Measurements from ENCODE around the gene CITED1. TPM values are rescaled to one million over a fixed set of nuclear protein-coding genes. Genes with fewer than 3 reads are reported as not detected.

CITED1 gene
- total RNA-seq, 1 experiment from 2014 or later = 1.1 TPM

- no peak overlapping the region for H4K5ac ChIP-seq (ENCODE audit: insufficient read length, low read depth, low read length)
- DNase-seq = no peak
Measured at GRCh38 chrX:72313707-72314641, 8.3 kb upstream of the CITED1 start.

More at GRCh38 chrX:72313707-72314641, 8.3 kb upstream of the CITED1 start:
- 0 out of 7 replicates have a peak overlapping the region, but pooled peaks of 1 of the 3 experiments have one; percentile 28 for H3K27ac Mint-ChIP-seq
- Histone ChIP-seq H4K8ac (replicated peaks; ENCODE audit: insufficient read length, low read depth, low read length) (no peak overlapping the region), H3K79me2 (ENCODE audit: insufficient read depth, low read length) (no peaks in the 10 kb centered on the region), H2BK20ac (ENCODE audit: low read depth, low read length, poor library complexity, severe bottlenecking) (no peak overlapping the region), H3K23me2 (ENCODE audit: insufficient read length, low read depth, low read length, poor library complexity, severe bottlenecking) (peaks cover 7% of the 10 kb centered on the region), H2BK15ac (ENCODE audit: low read depth, low read length) (no peak overlapping the region), H3T11ph (ENCODE audit: low read length) (no peak overlapping the region), H2AK5ac (ENCODE audit: insufficient read length, low read length) (no peak overlapping the region), H3K9ac (ENCODE audit: extremely low read depth, insufficient read length, low read length) (no peak overlapping the region), H3K23ac (ENCODE audit: insufficient read length, low read depth, low read length) (no peak overlapping the region), H3K4me2 (ENCODE audit: insufficient read depth, insufficient read length, low read length) (no peak overlapping the region), H3K56ac (ENCODE audit: insufficient read length, low read depth, low read length) (peak overlapping the region; percentile 87), H3K9me3 (ENCODE audit: control insufficient read depth, low read depth, low read length) (peaks cover 18% of the 10 kb centered on the region), H4K20me1 (ENCODE audit: control insufficient read depth, insufficient read depth, insufficient read length) (peaks cover 2% of the 10 kb centered on the region), H3K4me1 (ENCODE audit: insufficient read depth, low read length) (no peaks in the 10 kb centered on the region; the same call in 1 of the 2 replicates), H4K91ac (ENCODE audit: insufficient read length, low read depth, low read length) (no peak overlapping the region), H3K27me3 (ENCODE audit: insufficient read depth, low read length) (no peaks in the 10 kb centered on the region; the same call in 1 of the 2 replicates), H3K27ac (ENCODE audit: insufficient read length, low read depth, low read length) (no peak overlapping the region), H3K14ac (ENCODE audit: insufficient read depth, low read length) (no peak overlapping the region), H2BK12ac (ENCODE audit: insufficient read length, low read depth, low read length) (no peak overlapping the region), H2BK5ac (ENCODE audit: insufficient read length, low read length) (no peak overlapping the region), H2AFZ (ENCODE audit: low read length) (no peak overlapping the region), H3K4ac (ENCODE audit: low read depth, low read length) (no peak overlapping the region), H3K18ac (ENCODE audit: insufficient read length, low read depth, low read length) (no peak overlapping the region), H3K79me1 (ENCODE audit: insufficient read depth, low read depth, low read length, poor library complexity, severe bottlenecking) (no peaks in the 10 kb centered on the region), H2BK120ac (ENCODE audit: low read depth, low read length, poor library complexity, severe bottlenecking) (no peak overlapping the region)
- peaks cover 0 to 6% (median 5%) of the 10 kb centered on the region in 3 experiments; a peak in 2 of 7 replicates for H3K36me3 Mint-ChIP-seq (ENCODE audit: insufficient read depth in 1 of 3, low read depth in 3 of 3)
- WGBS (ENCODE audit: extremely low coverage, insufficient read length, low lambda C conversion rate) = no CpG with 5 or more reads among the region's 8 CpGs
- peaks cover 34% of the 10 kb centered on the region for H3K27me3 Mint-ChIP-seq (ENCODE audit: low read depth)
- no peak overlapping the region for H3K4me3 Mint-ChIP-seq
- TF ChIP-seq CTCF (conservative IDR thresholded peaks at IDR 0.05) = no peak
- peaks cover 53 to 75% of the 10 kb centered on the region in 2 experiments for H3K9me3 Mint-ChIP-seq
- H3K4me1 Mint-ChIP-seq = peaks cover 8 to 24% of the 10 kb centered on the region in 2 experiments
